Mesenchymal stem cell (in vitro differentiated cells and primary cell): ENCODE measurements around the gene ATP2B1.

Experiments used
- DNase-seq: peaks from one replicate; pipeline ENCODE4 v3.0.0-alpha.2; 2013
- H2AFZ ChIP-seq: one replicate; pipeline ENCODE4 v1.6.1; 2013; ENCODE audit warnings: low read depth, mild to moderate bottlenecking, control low read depth, inconsistent platforms, low read length, moderate library complexity
- H2AK5ac ChIP-seq: 2 replicates; pipeline ENCODE4 v1.6.1; 2013; ENCODE audit warnings: low read length, moderate library complexity, mild to moderate bottlenecking, inconsistent platforms; ENCODE audit not compliant: severe bottlenecking
- H2BK120ac ChIP-seq: one replicate; pipeline ENCODE4 v1.6.1; 2013; ENCODE audit warnings: low read depth, mild to moderate bottlenecking, inconsistent platforms, low read length, moderate library complexity
- H2BK12ac ChIP-seq, 2 experiments: one replicate each; pipeline ENCODE4 v1.6.1; 2013; ENCODE audit warnings: inconsistent platforms in 2 of 2, low read length in 2 of 2, mild to moderate bottlenecking in 2 of 2, moderate library complexity in 2 of 2, control low read depth in 1 of 2
- H2BK15ac ChIP-seq: one replicate; pipeline ENCODE4 v1.6.1; 2013; ENCODE audit warnings: mild to moderate bottlenecking, low read depth, inconsistent platforms; ENCODE audit not compliant: poor library complexity, severe bottlenecking
- H2BK5ac ChIP-seq: 2 replicates; pipeline ENCODE4 v1.6.1; 2013; ENCODE audit warnings: low read depth, mild to moderate bottlenecking, low read length, control low read depth, inconsistent platforms; ENCODE audit not compliant: poor library complexity, severe bottlenecking
- H3K14ac ChIP-seq, 2 experiments: one replicate each; pipeline ENCODE4 v1.6.1; 2013; ENCODE audit warnings: inconsistent platforms in 2 of 2, low read length in 2 of 2, control low read depth in 1 of 2, mild to moderate bottlenecking in 1 of 2, moderate library complexity in 1 of 2
- H3K18ac ChIP-seq, 2 experiments: one replicate each; pipeline ENCODE4 v1.6.1; 2013; ENCODE audit warnings: inconsistent platforms in 2 of 2, low read length in 2 of 2, control low read depth in 1 of 2, low read depth in 1 of 2, mild to moderate bottlenecking in 1 of 2
- H3K23ac ChIP-seq, 2 experiments: one replicate each; pipeline ENCODE4 v1.6.1; 2013; ENCODE audit warnings: inconsistent platforms in 2 of 2, low read length in 2 of 2, mild to moderate bottlenecking in 2 of 2, moderate library complexity in 2 of 2, control low read depth in 1 of 2
- H3K27ac ChIP-seq: 2 replicates; pipeline ENCODE4 v1.5.1; 2013; ENCODE audit warnings: mild to moderate bottlenecking, moderate library complexity, low read length, control low read depth, inconsistent platforms; ENCODE audit not compliant: poor library complexity, severe bottlenecking
- H3K27me3 ChIP-seq, 2 experiments: 2 replicates each; pipeline versions ENCODE4 v1.6.1 to v1.7.0; 2013; ENCODE audit warnings: low read length in 2 of 2, mild to moderate bottlenecking in 2 of 2, moderate library complexity in 2 of 2, control low read depth in 1 of 2, inconsistent platforms in 1 of 2; ENCODE audit not compliant: control insufficient read depth in 1 of 2, insufficient read depth in 1 of 2
- H3K36me3 ChIP-seq, 2 experiments: 2 replicates each; pipeline versions ENCODE4 v1.6.1 to v1.7.0; 2013; ENCODE audit warnings: low read length in 2 of 2, control low read depth in 1 of 2, inconsistent platforms in 1 of 2, low read depth in 1 of 2, mild to moderate bottlenecking in 1 of 2; ENCODE audit not compliant: insufficient read depth in 2 of 2, control insufficient read depth in 1 of 2
- H3K4ac ChIP-seq, 2 experiments: one replicate each; pipeline ENCODE4 v1.6.1; 2013; ENCODE audit warnings: inconsistent platforms in 2 of 2, low read length in 2 of 2, mild to moderate bottlenecking in 2 of 2, moderate library complexity in 2 of 2, control low read depth in 1 of 2, low read depth in 1 of 2
- H3K4me1 ChIP-seq: 2 replicates; pipeline ENCODE4 v1.6.1; 2013; ENCODE audit warnings: low read depth, low read length, control low read depth; ENCODE audit not compliant: control insufficient read depth, insufficient read depth
- H3K4me2 ChIP-seq: 2 replicates; pipeline ENCODE4 v1.6.1; 2013; ENCODE audit warnings: low read length, mild to moderate bottlenecking, inconsistent platforms; ENCODE audit not compliant: poor library complexity, severe bottlenecking
- H3K4me3 ChIP-seq, 2 experiments: 2 replicates each; pipeline versions ENCODE4 v1.5.1 to v1.7.0; 2013; ENCODE audit warnings: low read length in 2 of 2, mild to moderate bottlenecking in 2 of 2, control low read depth in 1 of 2, low read depth in 1 of 2; ENCODE audit not compliant: insufficient read depth in 1 of 2
- H3K79me1 ChIP-seq: replicated peaks from 2 replicates; pipeline ENCODE4 v1.6.1; 2013; ENCODE audit warnings: mild to moderate bottlenecking, control low read depth, low read length, inconsistent platforms; ENCODE audit not compliant: poor library complexity, severe bottlenecking
- H3K9ac ChIP-seq: 2 replicates; pipeline ENCODE4 v1.7.0; 2013; ENCODE audit warnings: mild to moderate bottlenecking, low read length, moderate library complexity
- H3K9me3 ChIP-seq: 2 replicates; pipeline ENCODE4 v1.7.0; 2013; ENCODE audit warnings: mild to moderate bottlenecking, low read length; ENCODE audit not compliant: control insufficient read depth
- H4K8ac ChIP-seq: one replicate; pipeline ENCODE4 v1.6.1; 2013; ENCODE audit warnings: inconsistent platforms, mild to moderate bottlenecking, low read length, moderate library complexity
- H4K91ac ChIP-seq: one replicate; pipeline ENCODE4 v1.6.1; 2013; ENCODE audit warnings: mild to moderate bottlenecking, low read length, inconsistent platforms
- WGBS: methylation state at CpG from one replicate; pipeline ENCODE4 v1.1.7; 2013; ENCODE audit warnings: mixed read lengths; 5-methylcytosine and 5-hydroxymethylcytosine counted together

ATP2B1 gene

DNA sequence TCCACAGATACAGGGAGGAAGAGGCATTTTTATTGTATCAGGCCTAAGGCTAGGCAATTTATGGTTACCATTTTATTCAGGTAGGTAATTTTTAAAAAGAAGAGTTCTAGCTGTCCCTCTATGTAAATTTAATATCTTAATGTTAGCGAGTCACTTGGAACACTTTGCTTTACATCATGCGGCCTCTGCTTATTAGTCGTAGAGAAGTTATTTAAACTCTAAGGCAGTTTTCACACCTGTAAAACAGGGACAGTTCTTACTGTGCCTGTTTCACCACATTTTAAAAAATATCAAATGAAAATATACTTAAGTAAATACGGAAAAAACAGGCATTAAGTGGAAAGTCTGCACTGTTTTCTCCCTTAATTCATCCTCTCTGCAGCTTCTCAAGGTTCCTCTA is 111.4 kb downstream of the ATP2B1 start:
- Histone ChIP-seq H2BK120ac (no peak overlapping the region), H3K9me3 (no peaks in the 10 kb centered on the region), H3K4me1 (no peaks in the 10 kb centered on the region), H3K27me3 (no peaks in the 10 kb centered on the region), H3K36me3 (peaks cover 6 to 92% of the 10 kb centered on the region in 2 experiments), H4K8ac (no peak overlapping the region), H3K9ac (no peak overlapping the region), H3K27ac (no peak overlapping the region), H4K91ac (no peak overlapping the region), H2AK5ac (no peak overlapping the region), H2BK15ac (no peak overlapping the region), H3K23ac (no peak overlapping the region), H2BK5ac (no peak overlapping the region), H3K4me2 (no peak overlapping the region), H3K4me3 (no peak overlapping the region), H2BK12ac (no peak overlapping the region), H3K79me1 (peaks cover 2% of the 10 kb centered on the region), H3K4ac (no peak overlapping the region), H3K14ac (no peak overlapping the region), H2AFZ (no peak overlapping the region), H3K18ac (no peak overlapping the region)
- no peak for DNase-seq
- 83% methylated on average over 1 of the region's 4 CpGs for WGBS

DNA sequence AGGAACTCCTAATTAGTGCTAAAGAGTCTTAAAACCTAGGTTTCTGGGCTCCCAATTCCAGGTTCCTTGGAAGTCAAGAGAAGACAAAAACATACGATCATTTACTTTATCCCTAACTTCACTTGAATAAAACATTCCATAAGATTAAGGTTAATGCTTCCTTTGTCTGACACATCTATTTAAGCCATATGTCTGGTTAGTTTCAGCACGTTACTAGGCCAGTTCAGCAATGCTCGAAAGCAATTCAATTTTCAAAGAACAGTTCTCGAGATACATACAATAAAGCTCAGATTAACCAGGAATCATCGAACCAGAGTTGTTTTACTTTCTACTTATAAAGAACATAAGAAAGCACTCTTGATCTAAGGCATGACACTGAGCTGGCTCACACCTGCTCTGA is 114.8 kb downstream of the ATP2B1 start:
- Histone ChIP-seq H3K23ac (no peak overlapping the region), H3K79me1 (peaks cover 2% of the 10 kb centered on the region), H3K4me3 (no peak overlapping the region), H3K9ac (no peak overlapping the region), H3K36me3 (peaks cover 4 to 94% of the 10 kb centered on the region in 2 experiments), H3K27me3 (no peaks in the 10 kb centered on the region), H2BK12ac (no peak overlapping the region), H3K4me1 (no peaks in the 10 kb centered on the region), H4K91ac (no peak overlapping the region), H2AFZ (no peak overlapping the region), H4K8ac (no peak overlapping the region), H2BK15ac (no peak overlapping the region), H2BK5ac (no peak overlapping the region), H2AK5ac (no peak overlapping the region), H3K9me3 (no peaks in the 10 kb centered on the region), H3K4ac (no peak overlapping the region), H2BK120ac (no peak overlapping the region), H3K27ac (no peak overlapping the region), H3K18ac (no peak overlapping the region), H3K14ac (no peak overlapping the region), H3K4me2 (no peak overlapping the region)
- no peak for DNase-seq
- 97% methylated on average over 5 of the region's 5 CpGs for WGBS

- no peaks in the 10 kb centered on the region for H3K9me3 ChIP-seq
- H3K23ac ChIP-seq = no peak overlapping the region
- 96% methylated on average over 4 of the region's 4 CpGs for WGBS
- H3K4me3 ChIP-seq = no peak overlapping the region
- H2AFZ ChIP-seq = no peak overlapping the region
- H3K79me1 ChIP-seq = peaks cover 2% of the 10 kb centered on the region
- H2BK120ac ChIP-seq = no peak overlapping the region
- H2BK15ac ChIP-seq = no peak overlapping the region
- H3K36me3 ChIP-seq = peaks cover 0 to 94% of the 10 kb centered on the region in 2 experiments
- no peak overlapping the region for H3K18ac ChIP-seq
- no peak overlapping the region for H3K9ac ChIP-seq
- H3K27ac ChIP-seq = no peak overlapping the region
- no peaks in the 10 kb centered on the region for H3K27me3 ChIP-seq
- no peaks in the 10 kb centered on the region for H3K4me1 ChIP-seq
- no peak overlapping the region for H4K8ac ChIP-seq
- no peak overlapping the region for H4K91ac ChIP-seq
- no peak overlapping the region for H3K14ac ChIP-seq
- no peak overlapping the region for H3K4ac ChIP-seq
- H3K4me2 ChIP-seq = no peak overlapping the region
- DNase-seq = no peak
- H2AK5ac ChIP-seq = no peak overlapping the region
- no peak overlapping the region for H2BK12ac ChIP-seq
- H2BK5ac ChIP-seq = no peak overlapping the region
These were observed 115.4 kb downstream of the ATP2B1 start for GRCh38 chr12:89593233-89593632.

- no peak overlapping the region for H2BK12ac ChIP-seq
- H3K9me3 ChIP-seq = no peaks in the 10 kb centered on the region
These were observed 118.9 kb downstream of the ATP2B1 start for GRCh38 chr12:89589753-89590152.

More at GRCh38 chr12:89589753-89590152, 118.9 kb downstream of the ATP2B1 start:
- Histone ChIP-seq H4K91ac (no peak overlapping the region), H3K27ac (no peak overlapping the region), H3K23ac (no peak overlapping the region), H4K8ac (no peak overlapping the region), H2BK5ac (no peak overlapping the region), H3K4me1 (no peaks in the 10 kb centered on the region), H3K79me1 (peaks cover 2% of the 10 kb centered on the region), H2BK120ac (no peak overlapping the region), H3K9ac (no peak overlapping the region), H3K4me3 (no peak overlapping the region), H2AFZ (no peak overlapping the region), H3K14ac (no peak overlapping the region), H2AK5ac (no peak overlapping the region), H3K4me2 (no peak overlapping the region), H3K18ac (no peak overlapping the region), H3K27me3 (no peaks in the 10 kb centered on the region), H3K36me3 (peaks cover 0 to 85% of the 10 kb centered on the region in 2 experiments), H3K4ac (no peak overlapping the region), H2BK15ac (no peak overlapping the region)
- DNase-seq = no peak
